Inflammatory macrophage treated with lipopolysaccharide for 1 hour (primary cell): ENCODE results near the gene TTC29.

Source experiments
- DNase-seq, 2 donors: peaks; one replicate each; pipeline ENCODE4 v3.0.0-alpha.2; 2020 to 2022

TTC29 gene, protein sequence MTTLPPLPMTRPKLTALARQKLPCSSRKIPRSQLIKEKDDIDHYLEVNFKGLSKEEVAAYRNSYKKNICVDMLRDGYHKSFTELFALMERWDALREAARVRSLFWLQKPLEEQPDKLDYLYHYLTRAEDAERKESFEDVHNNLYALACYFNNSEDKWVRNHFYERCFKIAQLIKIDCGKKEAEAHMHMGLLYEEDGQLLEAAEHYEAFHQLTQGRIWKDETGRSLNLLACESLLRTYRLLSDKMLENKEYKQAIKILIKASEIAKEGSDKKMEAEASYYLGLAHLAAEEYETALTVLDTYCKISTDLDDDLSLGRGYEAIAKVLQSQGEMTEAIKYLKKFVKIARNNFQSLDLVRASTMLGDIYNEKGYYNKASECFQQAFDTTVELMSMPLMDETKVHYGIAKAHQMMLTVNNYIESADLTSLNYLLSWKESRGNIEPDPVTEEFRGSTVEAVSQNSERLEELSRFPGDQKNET

DNA sequence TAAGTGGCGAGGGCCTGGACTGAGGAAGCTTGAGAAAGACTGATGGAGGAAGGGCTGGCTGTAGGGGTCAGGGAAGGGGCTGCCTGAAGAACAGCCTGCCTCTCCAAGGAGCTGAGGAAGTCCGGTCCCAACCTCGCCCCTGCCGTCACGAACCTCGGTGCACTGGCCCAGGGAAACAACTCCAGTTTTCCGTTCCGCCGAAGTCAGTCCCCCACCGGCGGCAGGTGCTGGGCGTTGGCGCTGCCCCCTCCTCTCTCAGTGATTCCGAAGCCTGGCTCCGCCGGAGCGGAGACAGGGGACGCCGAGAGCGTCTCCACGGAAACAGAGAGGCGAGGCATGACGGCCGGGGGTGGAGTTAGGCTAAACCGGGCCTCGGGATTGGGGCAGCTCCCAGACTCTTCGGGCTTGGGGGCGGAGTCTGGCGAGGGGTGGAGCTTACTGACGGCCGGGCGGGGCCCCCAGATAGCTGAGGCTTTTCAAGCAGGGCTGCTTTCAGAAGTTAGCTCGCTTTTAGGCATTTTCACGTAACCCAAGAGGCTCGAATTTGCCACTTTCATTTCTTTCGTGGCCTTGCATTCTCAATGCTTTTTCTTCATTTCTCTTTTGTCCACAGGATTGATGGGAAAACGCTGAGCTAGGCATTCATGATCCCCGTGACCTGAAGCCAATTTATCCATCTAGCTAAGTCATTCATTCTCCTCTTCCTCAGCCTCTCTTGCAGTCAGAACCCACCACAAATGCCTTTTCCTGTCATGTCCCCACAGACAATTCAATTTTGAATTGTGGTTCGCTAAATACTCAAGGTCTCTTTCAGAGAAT is at the start of gene TTC29:
Gene TTC29, minus strand, starts transcription at position 309 of the 819 bp plus-strand sequence. CDS start 5,969 bp downstream, outside the sequence.
- peak; percentile 79 to 94 for DNase-seq

DNA sequence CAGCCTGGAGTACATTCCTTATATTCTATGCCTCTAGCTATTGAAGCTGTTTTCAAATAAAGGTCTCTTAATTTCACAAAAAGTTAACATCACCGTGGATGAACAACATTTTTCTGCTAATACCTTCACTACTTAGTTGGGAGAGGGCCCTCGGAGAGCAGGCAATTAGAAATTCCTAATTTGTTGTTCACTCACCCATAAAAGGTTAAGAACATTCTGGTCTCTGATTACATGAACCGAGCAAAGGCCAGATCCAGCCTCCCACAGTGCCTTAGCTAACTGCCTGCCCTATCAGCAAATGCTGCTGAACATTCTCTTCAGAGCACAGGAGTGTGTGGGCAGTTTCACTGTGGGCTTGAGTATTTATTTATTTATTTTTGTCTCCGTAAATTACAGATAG is 36.0 kb upstream of the TTC29 start:
- DNase-seq: no peak

DNA sequence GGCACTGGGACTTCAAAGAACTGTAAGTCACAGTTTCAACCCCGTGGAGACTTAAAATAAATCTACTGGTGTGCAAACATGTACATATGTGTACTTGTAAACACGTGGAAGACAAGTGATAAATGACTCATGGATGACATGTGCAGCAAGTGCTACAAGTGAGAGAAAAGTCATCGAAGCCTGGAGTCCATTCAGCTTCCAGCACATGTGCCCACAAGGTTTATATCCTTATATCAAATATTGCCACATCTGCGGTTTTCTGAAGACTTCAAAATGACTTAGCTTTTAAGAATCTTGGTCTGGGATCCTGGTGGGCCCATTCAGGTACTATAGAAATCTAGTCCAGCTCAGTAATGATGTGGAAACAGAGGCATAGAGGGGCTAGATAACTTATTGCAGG is 33.0 kb upstream of the TTC29 start:
- DNase-seq: no peak

DNA sequence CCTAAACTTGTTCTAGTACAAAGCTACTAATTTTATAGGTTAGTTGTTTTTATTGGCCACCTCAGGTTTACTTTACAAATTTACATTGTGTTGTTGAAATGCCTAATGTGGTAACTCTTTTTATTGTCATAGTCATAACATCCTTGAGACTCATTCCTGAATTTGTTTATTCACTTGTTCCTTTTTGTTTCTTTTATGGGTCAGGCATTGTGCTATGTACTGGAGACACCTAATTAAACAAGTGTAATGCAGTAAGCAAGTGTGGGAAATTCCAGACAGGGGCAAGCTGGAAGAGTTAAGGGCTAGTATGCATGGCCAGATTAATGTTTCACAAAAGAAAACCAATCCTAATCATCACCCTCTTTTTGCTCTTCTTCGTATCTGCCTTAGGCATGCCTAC is 30.5 kb upstream of the TTC29 start:
- no peak for DNase-seq

DNA sequence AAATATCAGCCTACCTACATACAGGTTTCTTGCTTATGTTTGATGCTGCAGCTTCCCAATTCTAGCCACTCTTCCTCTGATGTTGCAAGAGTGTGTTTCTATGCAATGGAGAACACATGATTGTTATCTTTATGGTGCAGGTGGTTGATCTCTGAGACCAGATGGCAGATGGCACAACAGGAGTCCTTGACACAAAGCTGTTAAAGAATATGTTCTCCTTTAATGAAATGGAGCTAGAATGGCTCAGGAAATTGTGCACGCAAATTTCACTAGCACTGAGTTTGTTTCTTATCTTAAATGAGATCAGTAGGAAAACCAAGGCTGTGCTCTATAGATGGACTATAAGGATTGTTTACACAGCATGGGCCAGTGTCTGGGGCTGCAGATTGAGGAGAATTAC is 29.9 kb upstream of the TTC29 start:
- DNase-seq: no peak

DNA sequence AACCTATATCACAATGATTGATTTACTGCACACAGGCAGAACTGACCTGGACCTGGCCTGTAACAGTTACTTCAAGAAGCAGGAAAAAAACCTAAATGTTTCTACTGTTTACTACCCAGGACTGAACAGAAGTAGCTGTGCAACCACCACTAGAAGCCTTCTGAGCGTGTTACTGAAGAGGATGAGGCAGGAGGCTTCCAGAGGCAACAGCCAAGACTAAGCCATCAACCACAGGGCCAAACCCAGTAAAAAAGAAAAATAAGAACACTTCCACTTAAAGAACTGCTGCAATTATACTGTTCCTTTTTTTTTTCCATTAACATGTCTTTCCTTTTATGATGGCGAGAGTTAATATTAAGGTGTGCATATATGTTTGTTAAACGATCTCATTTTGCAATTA is 29.4 kb upstream of the TTC29 start:
- no peak for DNase-seq

DNA sequence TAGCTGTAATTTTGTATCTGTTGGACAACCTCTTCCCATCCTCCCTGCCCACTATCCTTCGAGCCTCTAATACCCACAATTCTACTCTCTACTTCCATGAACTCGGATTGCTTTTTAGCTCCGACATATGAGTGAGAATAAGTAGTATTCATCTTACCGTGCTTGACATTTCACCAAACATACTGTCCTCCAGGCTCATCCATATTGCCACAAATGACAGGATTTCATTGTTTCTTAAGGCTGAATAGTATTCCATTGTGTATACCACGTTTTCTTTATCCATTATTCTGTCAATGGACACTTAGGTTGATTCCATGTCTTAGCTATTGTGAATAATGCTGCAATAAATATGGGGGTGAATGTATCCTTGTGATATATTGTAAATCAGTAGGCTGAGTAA is 26.4 kb upstream of the TTC29 start:
- no peak for DNase-seq

DNA sequence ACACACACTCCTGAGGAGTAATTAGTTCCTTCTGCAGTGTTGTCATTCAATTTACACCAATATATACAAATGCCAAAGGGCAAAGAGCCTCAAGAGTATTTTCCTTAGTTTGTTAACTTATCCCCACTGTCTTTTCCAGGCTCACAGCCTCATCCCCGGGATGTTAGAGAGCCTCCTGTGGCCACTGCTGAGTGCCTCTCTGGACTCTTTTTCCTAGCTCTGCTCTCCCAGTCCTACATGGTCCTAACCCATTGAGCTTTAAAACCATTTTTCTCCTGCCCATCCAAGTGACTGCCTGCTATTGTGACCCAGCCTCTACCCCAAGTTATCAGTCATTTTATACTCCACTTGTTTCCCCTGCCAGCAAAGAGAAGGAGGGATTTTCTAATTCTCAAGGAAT is 23.5 kb upstream of the TTC29 start:
- no peak for DNase-seq

DNA sequence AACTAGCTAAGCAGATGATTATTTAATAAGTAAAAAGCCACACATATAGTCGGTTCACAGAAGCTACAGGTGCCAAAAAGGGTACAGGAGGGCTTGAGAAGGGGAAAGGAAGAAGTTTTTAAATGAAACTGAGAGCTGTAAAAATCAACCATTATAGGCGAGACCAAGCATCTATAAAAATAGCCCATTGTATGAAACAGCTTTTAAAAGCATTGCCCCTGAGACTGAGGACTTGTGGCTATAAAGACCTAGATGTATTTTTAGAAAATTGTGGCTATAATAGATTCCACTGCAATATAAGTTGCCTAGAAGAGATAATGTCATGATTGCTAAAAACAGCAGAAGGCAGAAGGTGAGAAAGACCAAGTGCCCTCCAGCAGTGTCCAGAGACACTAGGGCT is 15.0 kb upstream of the TTC29 start:
- DNase-seq: no peak

DNA sequence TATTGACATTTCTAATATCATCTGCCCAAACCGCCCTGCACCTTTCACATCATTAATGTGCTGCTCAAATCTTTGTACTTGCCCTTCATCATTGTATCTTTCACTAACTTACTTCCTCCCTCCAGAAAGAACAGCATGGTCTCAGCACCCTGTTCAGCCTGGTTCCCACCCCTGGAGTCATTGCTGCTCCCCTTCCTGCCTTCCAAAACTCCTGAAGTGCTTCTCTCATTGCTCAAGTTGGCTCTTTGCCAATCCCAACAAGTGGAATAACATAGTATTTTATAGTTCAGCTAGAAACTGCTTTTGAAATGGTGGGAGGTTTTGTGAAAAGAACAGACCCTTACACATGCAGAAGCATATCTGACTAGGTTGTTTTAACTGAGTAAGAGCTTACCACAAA is 14.0 kb upstream of the TTC29 start:
- DNase-seq: no peak

DNA sequence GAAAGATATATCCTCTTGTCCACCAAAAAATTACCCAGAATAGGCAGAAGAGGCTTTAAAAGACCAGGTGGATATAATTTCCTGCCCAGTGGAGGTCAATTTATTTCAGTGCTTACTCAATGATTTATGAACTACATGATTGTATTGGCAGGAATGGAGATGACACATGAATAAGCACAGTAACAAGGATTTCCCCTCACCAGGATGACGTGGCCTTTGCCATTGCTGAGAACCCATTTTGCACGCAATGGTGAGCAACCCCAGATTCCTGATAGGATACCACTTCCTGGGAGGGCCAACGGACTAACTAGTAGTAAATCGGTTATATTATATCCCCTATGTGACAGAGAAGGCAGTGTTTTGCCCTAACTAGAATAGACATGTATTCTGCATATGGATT is 11.6 kb upstream of the TTC29 start:
- DNase-seq: no peak

DNA sequence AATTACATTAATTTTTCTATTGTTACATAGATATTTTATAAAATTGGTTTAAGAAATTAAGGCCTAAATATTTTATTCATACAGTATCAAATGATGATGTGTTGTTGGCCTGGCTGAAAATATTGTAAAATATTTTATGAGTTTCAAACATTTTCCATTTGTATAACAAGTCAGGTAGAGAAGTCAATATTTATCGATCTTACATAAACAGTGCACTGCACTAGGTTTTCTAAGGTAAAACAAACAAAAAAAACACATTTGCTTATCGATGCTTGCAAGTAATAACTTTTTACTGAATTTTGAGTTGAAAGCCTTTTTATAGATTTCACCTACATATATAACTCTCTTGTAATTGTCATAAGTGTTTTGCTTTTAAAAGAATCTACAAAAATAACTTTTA is 7.2 kb upstream of the TTC29 start:
- DNase-seq: no peak

DNA sequence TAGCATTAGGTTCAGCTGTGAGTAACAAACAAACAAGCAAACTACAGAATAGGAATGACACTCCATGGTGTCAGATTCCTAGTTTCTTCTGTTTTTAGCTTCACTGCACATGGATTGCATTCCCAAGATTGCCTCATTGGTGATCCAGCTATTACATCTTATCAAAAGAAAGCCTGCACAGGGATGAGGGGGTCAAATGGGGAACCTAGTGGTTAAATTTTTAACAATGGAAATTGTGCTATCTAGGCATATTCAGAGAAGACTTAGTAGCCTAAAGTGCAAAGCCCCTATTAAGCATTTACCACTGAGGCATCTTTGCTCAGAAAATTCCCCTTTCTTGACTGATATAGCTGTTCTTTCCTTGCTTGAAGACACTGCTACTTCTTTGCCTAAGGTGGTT is 3.9 kb upstream of the TTC29 start:
- no peak for DNase-seq

DNA sequence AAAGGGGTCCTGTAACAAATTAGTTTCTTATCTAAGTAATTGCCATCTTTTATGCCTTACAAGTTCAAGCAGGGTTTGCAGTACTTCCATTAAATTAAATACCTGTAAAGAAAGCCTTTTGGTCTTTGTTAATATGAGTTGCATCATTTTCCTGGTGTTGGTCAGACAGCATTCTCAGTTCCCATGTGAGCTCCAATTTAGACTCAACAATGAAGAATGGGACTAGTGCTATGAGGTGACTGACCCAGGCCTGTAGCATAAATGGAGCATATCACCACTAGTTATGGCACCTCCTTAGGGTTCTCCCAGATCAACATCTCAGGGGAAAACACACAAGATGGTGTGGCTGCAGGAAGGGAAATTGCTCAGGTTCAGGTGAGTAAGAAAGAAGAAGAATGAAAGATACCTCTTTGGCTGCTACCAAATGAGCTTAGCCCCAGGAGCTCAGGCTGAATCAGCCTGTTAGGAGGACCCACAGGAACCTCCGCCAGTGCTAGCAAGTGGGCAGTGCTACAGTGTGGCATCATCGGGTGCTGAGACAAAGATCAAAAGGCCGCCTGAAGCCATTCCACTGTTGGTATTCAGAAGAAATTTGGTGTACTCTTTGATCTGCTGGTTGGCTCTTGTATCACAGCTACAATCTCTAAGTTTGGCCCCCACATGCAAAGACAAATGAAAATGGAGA is 1.8 kb downstream of the TTC29 start:
- DNase-seq: no peak

DNA sequence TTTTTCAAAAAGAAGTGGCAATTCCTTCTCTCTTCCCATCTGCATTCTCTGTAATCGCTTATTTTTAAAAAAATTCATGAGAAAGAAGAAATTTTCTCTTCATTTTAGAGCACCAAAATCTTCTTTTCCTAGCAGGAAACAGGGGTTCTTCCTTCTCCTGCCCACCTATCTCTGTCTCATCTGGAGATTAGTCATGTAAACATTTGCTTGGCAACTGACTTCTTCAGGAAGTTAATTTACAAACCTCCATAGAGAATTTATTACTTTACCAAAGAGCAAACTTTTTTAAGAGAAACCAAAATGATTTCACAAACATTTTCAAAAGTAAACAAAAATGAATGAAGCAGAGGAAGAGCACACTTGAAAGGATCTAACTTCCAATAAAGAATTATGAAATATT is 13.5 kb downstream of the TTC29 start:
- DNase-seq: peak in 1 of 2 donors; percentile 7

DNA sequence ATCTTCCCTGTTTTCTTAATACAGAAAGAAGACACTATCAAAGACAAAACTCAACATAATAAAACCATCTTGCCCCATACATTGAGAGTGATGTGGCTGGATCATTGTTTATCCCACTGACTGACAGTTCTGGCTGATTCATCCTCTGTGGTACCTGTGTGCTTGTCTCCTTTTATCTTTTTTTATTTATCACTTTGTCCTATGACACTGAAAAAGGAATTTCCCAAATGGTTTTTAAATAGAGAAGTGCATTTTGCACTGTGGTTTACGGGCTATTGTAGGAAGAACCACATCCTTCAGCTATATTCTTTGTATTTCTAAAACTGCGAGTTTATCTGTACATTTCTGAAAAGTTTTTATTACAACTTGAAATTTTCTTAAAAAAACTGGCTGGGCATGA is 15.0 kb downstream of the TTC29 start:
- no peak for DNase-seq

DNA sequence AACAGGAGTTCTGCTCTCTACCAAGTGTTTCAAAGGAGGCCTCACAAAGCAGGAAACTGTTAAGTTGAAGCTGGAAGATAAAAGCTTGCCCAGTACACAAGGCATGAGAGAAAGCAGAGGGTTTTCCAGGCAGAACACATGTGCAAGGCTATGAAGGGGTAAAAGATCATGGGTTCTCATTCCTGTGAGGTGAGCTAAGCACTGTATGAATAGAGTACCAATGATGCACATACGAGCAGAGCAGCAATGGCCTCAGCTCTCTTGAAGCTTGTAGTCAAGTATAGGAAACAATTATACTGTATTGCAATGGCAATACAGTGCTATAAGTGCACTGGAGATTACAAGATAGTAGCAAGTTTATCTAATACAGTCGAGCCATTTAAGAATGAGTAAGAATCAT is 18.0 kb downstream of the TTC29 start:
- no peak for DNase-seq

DNA sequence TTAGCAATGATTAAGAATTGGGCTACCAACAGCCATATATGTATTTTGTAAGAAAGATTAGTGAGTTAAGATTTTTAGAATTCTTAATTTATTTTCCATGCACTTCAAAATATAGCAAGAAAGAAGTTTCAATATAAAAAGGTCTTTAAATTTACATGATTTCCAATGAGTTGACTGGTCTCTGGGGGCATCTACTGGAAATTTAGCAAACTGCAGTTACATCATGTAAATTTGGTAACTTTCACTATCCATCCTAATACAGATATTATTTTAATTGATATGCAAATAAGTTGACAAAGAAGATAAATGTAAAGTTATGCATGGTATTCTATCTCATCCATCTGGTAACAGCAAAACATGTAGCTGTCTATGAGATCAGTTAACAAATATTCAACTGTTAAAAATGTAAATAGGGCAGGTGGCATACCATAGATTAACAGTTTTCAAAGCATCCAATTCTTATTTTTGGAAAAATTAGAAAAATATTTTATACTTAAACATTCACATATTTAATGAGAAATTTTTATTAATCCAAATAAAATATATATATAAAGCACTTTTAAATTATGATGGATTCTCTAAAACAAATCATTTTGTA is 29.1 kb downstream of the TTC29 start:
- DNase-seq: peak; percentile 24 to 66

DNA sequence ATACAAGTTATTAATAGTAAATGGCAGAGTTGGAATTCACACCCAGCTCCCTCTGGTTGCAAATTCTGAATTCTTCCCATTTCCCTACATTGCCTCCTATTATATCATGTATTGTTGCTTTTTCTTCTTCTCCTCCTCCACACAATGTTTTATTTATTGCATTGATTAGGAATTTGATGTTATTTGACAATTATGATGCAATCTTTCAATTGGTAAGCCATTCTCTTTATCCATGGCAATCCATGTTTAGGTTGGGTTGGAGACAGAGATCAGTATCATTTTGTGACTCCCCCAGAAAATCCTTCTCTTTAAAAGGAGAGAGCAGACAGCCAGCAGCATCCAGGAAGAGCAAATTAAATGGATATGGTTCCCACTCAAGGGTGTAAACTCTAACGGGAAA is 30.5 kb downstream of the TTC29 start:
- DNase-seq: no peak

DNA sequence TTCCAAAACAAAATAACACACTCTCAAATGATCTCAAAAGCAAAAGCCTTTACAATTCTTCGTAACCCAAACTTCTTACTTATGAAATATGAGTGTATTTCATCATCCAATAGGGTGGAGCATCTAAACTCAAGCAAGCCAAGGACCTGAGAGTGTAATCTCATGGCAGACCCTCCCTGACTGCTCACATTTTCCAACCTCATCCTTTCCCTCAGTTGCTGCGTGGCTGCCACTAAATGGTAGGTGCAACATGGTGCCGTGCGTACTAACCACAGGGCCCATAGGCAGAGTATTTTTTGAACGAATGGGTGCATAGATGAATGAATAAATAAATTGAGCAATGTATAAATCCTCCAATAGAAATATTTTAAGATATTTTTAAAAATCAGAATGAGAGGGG is 45.4 kb downstream of the TTC29 start:
- no peak for DNase-seq

DNA sequence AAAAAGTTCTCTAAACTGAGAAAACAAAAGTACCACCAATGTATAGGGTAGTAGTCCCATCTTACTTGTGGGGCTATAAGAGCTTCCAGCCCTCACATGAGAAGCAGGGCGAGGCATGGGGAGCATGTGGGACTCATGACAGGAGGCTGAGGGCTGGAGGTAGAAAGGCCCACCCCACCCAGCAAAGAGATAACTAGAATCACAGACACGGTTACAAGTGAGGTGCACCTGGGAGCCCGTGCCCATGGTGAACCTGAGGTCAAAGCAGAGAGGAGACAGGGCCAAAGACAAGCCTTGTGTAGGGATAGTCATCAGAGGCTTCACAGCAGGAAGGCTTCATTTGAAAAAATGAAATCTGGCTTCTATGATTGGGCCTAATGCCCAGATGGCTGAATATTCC is 55.4 kb downstream of the TTC29 start:
- no peak for DNase-seq

DNA sequence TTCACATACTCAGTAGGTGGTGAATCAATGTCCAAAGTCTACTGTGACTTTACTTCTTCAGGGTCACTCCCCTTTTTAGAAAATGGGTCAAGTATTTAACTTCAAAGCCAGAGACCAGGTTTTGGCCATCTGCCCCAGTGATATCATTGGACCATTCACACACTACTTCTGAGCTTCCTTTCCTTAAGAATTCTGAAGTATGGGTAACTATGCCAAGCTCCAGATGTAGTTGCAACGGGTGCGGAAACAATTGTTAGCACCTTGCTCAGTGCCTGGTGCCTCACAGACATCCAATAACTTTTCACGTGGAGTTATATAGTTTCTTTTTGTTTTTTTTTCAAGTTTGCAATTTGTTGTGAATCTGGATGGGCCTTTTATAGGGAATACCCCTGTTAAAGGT is 62.6 kb downstream of the TTC29 start:
- no peak for DNase-seq

DNA sequence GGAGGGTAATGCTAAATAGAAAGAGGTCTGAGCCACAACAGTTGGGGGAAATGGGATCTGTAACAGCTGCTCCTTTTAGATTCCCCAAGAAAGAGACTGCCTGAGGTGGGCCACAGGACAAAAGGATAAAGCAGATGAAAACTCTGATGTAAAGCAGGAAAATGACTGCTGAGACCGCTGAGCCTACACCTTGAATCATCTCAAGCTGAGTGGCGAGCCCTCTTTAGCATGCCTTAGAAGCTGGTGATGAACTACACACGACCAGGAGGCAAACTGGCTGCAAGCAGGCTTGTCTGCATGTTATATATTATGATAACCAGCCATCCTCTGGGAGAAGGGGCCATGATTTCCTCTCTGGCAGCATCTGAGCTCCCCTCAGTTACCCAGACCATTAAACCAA is 88.4 kb downstream of the TTC29 start:
- DNase-seq: no peak
